Activated effector memory CD4-positive, alpha-beta T cell treated with Interleukin-2 at 50 U/mL for 16 hours (primary cell): Measurements from ENCODE around the gene DKKL1.
"Not testable (repeated sequence)": the region's sequence is repeated elsewhere in the genome, so short reads cannot be mapped to it uniquely, and the experiment has no call there.

Experiments used
- DNase-seq: peaks from one replicate; pipeline ENCODE4 v3.0.0-alpha.2; 2020

Gene DKKL1

DNA sequence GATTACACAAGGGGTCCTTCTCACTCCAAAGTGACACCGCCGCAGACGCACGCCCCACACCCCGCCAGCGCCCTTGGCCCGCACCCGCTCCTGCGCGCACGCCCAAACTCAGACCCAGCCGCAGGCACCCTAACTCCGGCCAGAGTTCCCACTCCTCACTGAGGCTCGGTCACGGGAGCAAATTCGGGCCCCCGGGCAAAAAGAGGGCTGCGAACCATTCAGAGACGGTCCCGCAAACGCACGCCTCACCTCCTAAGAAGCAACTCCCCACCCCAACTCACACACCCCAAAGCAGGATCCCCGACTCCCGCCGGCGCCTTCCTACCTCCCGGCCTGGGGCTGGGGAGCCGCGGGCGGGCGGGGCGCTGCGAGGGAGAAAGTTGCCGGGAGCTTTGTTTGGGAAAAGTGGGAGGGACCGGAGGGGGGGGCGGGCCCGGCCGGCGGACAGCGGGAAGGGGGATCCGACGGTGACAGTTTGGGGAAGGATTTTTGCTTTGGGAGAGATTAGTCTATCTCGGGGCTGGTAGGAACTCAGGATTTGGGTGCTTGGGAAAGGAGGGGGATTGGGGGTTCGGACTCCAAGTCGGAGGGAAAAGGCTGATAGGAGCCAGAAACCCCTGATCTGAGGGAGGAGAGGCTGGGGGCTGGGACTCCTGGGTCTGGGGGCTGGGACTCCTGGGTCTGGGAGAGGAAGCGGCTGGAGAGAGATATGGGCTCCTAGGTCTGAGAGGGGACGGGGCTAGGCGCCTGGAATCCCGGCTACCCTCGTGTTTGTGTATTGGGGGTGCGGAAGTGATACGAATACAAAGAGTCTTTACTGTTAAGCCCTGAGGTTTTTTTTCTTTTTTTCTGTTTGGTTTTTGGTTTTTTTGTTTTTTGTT is 1.4 kb upstream of the DKKL1 start, which contains the start of gene TEAD2:
Gene TEAD2, minus strand, starts transcription at position 369 of the 881 bp plus-strand sequence. CDS start 2,341 bp downstream, outside the sequence.
- no peak for DNase-seq

DNA sequence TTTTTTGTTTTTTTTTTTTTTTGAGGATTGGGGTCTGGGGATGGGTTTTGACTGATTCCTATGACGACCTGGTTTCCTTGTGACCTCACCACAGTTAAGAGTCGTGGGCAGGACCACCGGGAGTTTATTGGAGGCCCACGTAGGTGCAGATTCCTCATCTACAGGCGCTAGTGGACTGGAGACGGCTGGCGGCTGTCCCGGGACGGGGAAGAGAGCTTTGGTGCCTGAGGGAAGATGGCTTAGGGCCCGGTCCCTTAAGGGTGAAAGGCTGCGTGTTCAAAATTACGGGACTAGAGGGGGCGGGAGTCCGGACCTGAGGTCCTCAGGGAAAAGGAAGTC is 779 bp upstream of the DKKL1 start:
- no peak for DNase-seq

DNA sequence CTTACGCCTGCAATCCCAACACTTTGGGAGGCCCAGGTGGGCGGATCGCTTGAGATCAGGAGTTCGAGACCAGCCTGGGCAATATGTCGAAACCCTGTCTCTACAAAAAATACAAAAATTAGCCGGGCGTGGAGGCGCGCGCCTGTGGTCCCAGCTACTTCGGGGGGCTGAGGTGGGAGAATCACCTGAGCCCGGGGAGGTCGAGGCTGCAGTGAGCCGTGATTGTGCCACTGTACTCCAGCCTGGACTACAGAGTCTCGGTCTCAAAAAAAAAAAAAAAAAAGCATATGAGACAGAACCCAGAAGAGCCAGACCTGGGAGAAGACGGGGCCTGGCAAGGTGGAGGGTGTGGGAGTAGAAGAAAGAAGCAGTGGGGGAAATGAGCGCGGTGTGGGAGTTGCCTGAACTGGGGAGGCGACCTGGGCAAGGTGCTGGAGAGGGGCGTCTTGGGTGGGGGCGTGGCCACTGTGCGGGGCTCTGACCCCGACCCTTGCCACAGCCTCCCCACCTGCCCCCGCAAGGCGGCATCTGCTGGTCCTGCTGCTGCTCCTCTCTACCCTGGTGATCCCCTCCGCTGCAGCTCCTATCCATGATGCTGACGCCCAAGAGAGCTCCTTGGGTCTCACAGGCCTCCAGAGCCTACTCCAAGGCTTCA is 533 bp downstream of the DKKL1 start:
- DNase-seq = no peak

DNA sequence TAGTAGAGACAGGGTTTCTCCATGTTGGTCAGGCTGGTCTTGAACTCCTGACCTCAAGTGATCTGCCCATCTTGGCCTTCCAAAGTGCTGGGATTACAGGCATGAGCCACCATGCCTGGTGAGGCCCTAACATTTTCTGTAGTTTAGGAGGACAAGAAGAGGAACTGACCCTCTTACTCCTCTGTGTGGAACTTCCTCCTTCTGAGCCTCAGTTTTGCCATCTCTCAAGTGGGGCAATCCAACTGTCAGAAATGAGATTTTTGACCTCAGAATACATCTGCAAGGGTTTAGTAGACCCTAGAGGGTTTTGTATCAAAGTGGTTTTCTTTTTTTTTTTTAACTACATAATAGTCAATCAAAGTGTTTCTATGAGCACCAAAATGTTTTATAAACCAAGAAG is 2.4 kb downstream of the DKKL1 start:
- DNase-seq = no peak

DNA sequence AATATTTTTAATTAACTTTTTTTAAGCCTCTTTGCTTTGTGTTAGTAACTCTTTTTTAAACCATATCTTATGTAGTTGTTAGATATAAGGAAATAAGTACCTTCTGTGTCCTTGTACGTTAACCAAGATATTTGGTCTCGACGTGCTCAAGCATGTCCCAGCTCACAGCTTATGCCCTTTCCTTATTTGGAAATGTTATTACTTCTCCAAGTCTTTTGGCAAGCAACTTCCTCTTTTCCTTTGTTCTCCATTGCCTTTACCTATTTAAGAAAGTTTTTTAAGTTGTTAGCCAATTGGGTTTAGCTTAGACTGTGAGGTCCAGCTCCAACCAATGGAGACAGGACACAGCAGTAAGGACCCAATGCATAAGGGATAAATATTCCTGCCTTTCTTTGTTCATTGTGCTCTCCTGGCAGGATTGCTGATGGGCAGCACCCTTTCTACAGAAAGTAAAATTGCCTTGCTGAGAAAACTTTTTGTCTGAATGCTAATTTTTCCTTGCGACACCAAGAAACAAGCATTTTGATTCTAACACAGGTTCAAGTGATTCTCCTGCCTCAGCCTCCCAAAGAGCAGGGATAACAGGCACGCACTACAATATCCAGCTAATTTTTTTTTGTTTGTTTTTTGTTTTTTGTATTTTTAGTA is 5.2 kb downstream of the DKKL1 start:
- no peak for DNase-seq

DNA sequence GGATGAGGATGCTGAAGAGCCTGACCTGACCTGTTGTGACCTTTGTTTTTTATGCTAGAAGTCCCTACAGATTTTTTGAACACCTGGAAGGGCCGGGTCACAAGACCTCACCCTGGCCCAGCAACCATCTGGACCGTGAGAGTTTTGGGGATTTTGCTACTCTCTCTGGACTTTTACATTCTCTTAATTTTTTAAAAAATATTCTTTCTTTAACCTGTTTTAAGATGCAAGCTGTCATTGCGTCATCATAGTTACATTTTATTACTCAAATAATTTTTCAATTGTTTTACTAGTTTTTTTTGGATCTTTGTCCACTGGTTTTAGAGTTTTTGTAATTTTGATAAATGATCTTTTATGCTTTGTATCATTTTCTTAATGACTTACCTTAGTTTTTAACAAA is 7.5 kb downstream of the DKKL1 start:
- DNase-seq = no peak

DNA sequence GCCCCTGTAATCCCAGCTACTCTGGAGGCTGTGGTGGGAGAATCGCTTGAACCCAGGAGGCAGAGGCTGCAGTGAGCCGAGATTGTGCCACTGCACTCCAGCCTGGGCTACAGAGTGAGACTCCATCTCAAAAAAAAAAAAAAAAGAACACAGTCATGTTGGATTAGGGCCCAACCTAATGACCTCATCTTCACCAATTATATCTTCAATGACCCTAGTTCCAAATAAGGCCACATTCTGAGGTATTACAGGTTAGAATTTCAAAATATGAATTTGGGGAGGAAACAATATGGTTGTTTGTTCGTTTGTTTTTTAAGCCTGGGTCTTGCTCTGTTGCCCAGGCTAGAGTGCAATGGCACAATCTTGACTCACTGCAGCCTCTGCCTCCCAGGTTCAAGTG is 9.5 kb downstream of the DKKL1 start:
- DNase-seq = not testable (repeated sequence)

DNA sequence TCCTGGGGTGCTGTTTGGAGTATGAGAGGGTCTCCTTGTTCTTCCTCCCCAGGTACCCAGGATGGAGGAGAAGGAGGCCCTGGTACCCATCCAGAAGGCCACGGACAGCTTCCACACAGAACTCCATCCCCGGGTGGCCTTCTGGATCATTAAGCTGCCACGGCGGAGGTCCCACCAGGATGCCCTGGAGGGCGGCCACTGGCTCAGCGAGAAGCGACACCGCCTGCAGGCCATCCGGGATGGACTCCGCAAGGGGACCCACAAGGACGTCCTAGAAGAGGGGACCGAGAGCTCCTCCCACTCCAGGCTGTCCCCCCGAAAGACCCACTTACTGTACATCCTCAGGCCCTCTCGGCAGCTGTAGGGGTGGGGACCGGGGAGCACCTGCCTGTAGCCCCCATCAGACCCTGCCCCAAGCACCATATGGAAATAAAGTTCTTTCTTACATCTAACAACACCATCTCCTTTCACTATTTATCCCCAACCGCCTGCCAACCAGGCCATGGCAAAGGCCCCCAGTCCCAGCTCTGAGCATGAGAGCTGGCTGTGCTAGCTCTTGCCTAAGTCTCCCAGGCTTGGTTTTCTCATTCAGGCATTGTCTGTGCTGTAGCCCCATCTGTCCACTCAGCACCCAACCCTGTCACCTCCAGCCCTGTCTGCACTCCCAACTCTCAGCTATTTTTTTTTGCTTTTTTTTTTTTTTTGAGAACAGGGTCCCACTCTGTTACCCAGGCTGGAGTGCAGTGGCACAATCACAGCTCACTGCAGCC is 11.2 kb downstream of the DKKL1 start:
- DNase-seq = no peak

DNA sequence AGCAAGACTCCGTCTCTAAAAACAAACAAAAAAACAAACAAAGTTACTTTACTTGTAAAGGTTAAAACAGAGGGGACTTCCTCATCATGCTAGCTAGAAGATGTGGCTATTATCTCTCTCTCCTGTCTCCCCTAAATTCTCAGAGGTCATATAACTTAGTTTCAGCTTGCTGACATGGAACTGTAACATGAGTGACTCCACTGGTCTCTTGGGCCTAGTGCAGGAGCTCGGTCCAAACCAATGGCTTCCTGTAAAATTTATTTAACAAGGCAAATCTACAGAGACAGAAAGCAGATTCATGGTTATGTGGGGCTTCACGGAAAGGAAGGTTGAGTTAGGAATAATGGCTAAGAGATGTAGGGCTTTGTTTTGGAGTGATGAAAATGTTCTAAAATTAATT is 14.8 kb downstream of the DKKL1 start:
- no peak for DNase-seq

DNA sequence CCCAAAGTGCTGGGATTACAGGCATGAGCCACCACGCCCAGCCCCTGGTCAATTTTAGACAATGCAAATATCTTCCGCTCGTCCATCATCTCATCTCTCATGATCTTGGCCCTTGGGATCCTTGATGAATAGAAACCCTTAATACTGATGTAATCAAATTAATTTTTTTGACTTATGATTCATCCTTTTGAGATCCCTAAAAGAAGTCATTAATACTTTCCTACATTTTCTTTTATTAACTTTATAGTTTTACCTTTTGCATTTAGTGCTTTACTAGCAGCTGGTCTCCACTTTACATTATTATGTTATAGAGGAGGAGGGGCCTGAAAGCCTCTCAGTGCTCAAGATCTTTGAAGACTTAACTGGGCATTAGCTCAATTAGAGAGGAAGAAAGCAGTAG is 16.7 kb downstream of the DKKL1 start:
- DNase-seq = no peak

DNA sequence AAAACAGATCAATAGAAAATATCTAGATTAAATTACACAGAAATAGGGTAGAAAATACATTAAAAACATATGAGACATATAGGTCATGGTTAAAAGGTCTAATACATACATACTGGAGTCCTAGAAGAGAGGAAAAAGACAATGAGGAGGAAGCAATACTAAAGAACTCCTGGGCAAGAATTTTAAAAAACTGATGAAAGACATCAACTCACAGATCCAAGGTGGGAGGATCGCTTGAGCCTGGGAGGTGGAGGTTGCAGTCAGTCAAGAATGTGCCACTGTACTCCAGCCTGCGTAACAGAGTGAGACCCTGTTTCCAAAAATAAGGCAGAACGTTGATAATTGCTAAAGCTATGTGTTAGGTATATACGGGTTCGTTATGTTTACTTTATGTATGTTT is 19.0 kb downstream of the DKKL1 start:
- no peak for DNase-seq

DNA sequence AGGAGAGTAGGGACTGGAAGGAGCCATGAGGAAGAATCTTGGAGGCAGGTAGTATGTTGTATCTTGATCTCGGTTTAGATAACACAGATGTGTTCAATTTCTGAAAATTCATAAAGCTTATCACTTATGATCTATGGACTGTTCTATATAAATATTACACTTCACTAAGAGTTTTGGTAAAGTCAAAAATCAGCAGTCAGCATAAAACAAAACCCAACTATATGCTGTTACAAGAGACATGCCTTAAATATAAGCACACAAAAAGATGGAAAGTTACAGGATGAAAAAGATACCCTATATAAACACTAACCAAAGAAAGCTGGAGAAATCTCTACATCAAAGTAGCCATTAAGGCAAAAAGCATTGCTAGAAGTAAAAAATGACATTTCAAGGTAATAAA is 19.9 kb downstream of the DKKL1 start:
- DNase-seq = no peak

DNA sequence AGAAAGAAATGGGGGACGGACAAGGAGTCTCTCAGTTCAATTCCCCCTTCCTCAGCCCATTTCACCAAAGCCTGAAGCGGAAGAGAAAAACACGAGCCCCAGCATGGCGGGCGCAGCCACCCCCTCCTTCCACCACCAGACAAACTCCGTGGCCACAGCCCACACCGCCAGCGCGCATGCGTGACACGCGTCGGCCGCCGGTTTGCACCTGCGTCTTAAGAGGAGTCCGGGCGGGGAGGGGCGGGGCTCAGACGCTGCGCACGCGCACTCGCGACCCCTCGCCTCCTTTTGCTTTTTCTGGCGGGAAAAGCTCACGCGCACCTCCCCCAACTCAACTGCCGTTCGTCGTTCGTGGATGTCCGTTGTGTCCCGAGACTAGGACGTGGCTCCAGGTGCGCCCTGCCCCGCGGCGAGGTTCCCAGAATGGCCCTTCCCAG is 24.3 kb downstream of the DKKL1 start, which contains the start of gene KASH5:
Gene KASH5, plus strand, starts transcription at position 314 of the 437 bp plus-strand sequence. CDS start 2,635 bp downstream, outside the sequence.
- DNase-seq = peak; percentile 73

DNA sequence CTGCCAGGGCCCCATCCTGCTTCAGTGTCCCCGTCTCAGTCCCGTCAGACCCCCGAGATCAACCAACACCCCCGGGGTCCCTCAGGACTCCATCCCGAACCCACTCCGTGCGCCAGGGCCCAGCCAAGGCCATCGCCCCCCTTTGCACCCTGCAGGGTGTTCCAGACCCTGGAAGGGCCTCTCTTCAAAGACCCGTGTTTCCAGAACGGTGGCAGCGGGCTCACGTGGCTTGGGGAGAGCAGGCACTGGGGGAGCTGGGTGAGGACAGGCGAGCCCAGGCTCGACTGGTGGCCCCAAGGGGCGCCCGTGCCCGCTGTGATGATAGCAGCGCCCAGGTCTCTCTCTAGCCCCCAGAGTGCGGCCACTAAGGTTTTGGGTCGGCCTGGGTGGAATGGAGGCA is 25.7 kb downstream of the DKKL1 start:
- DNase-seq = no peak

DNA sequence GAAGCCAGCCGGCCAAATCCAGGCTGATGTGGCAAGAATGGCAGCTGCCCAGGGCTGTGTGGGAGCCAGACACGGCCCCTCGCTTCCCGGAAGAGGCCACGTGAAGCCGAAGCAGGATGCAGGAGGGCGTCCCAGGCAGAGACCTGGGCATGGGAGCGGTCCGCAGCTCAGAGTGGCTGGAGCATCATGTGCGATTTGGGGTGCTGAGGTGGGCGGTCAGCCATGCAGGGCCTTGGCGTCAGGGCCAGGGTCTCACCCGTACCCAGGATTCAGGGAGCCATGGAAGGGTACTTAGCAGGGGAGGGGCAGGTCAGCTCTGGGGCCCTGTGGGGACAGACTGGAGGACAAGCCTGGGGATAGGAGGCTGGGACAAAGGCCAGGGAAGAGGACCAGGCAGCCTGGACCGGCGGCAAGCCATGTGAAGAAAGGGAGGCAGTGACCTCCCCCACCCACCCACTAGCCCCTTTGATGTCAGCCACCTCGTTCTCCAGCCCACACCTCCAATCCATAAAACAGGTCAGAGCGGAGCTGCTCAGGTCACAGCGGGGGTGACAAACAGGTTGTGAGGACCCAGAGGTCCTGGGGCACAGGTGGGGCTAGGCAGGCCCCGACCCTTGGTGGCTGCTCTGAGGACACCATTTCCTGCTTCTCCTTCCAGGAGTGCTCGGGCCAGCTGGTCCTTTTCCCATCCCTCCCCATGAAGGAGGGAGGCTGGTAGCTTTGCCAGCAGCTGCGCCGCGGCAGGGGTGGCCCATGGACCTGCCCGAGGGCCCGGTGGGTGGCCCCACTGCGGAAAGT is 26.7 kb downstream of the DKKL1 start:
- no peak for DNase-seq

DNA sequence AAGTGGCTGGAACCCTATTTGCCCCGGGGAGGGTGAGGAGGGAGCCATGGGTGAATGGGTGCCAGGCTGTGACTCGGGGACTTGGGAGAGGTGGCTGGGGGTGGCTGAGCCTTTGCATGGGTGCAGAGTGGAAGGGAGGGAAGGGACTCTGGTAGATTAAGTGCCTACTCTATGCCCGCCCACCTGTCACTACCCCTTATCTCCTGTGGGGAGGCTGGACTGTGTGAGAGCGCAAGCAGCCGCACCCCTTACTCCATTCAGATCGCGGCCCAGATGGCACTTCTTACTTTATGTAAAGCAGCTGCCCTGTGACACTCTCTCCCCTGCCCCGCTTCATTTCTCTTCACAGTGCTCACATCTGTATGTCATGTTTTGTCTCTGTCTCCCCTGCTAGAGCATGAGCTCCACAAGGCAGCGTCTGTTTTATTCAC is 27.3 kb downstream of the DKKL1 start:
- DNase-seq = no peak

DNA sequence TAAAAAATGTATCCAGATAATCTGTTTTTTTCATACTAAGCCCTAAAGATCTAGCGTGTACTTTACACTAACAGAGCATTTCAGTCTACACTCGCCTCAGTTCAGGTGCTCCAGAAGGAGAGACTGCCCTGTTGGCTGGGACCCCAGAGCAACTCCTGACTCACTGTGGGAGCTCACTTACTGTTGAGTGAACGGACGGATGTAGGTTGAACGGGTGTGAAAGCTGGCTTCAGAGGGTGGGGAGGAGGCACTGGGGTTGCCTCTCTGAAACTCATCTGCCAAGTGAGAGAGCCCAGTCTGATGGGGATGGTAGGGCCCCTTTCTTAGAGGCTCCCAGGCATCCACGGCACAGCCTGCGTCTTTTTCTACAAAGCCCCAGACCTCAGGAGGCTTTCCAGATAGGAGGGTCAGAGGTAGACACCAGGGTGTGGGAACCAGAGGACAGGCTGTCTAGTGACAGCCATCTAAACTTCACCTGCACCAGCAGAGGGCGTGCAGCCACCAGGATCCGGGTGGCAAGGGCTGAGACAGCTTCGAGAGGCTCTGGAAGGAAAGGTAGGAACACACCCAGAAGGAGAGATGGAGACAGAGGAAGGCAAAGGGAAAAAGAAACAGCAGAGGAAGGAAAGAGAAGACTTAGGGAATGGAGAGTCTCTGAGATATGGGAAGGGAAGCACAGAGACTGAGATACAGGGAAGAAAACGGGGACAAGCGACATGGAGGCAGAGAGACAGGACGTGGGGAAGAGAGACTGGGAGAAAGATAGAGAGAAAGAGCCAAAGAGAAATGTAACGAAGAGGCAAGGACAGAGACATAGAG is 28.1 kb downstream of the DKKL1 start:
- peak; percentile 68 for DNase-seq

DNA sequence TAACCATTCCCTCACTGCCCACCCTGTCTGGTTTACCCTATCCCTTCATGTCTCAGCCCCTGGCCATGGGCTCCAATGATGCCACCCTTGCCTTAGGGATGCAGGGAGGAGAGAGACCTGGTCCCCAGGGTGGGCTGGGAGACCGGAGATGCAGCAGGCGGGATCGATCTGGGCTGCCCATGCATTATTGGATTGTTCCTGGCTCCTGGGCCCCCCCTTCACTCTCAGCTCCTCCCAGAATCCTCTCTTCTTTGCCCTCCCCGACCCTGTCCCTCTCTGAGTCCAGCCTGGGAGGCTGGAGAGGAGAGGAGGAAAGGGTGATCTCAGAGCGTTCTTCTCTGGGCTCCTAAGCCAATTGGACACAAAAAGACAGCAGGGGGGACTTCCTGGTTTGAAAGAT is 30.2 kb downstream of the DKKL1 start:
- DNase-seq = no peak

DNA sequence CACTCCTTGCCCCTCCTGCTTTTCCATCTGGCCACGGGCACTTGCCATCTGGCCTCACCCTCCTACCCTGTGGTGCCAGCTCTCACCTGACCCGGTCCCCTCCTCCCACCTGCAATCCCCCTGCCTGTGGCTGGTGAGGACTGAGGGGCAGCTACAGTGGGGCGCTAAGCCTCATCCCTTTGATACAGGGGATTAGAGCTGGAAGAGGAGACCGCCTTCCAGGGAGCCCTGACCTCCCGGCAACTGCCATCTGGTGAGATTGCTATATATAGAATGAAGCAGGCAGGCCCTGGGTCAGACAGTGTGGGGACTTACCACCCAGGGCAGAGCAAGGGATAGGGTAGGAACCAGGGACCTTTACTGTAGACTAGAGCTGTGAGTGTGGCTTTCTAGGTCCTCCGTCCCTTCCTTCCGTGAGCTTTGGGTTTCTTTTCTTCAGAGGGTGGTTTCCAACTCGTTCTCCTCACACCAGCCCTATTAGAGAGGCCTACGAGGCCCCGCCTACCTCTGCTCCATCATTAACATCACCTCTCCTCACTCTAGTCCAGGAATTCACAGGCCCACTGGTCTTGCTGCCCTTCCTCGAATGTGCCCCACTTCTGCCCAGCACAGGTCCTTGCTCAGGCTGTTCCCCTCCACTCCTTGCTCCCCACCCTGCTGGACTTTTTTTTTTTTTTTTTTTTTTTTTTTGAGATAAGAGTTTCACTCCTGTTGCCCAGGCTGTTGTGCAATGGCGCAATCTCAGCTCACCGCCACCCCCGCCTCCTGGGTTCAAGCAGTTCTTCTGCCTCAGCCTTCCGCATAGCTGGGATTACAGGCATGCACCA is 32.1 kb downstream of the DKKL1 start:
- DNase-seq = no peak
